SU-DHL-6 (cell line): ENCODE data around the gene FRAS1.

Source experiments
- H2AFZ ChIP-seq: fragments of 200-600 bp; sonication (generic); 2 replicates; pipeline ENCODE4 v1.6.1; 2014; ENCODE audit warnings: low read depth, mild to moderate bottlenecking, moderate library complexity, mixed read lengths, antibody characterized with exemption, low read length; ENCODE audit not compliant: severe bottlenecking
- H3F3A ChIP-seq: fragments of 200-600 bp; shearing (Covaris generic); 2 replicates; pipeline ENCODE4 v1.6.0; 2016; ENCODE audit warnings: antibody characterized with exemption, mild to moderate bottlenecking; ENCODE audit not compliant: insufficient read depth
- H3K27ac ChIP-seq: fragments of 200-600 bp; sonication (generic); 2 replicates; pipeline ENCODE4 v1.5.1; 2016; ENCODE audit warnings: low read depth, mild to moderate bottlenecking, low read length, moderate library complexity, mixed read lengths
- H3K27me3 ChIP-seq: fragments of 200-600 bp; sonication (generic), shearing (Covaris generic); 2 replicates; pipeline ENCODE4 v1.6.0; 2014; ENCODE audit warnings: mild to moderate bottlenecking, low read length
- H3K36me3 ChIP-seq: fragments of 200-600 bp; sonication (generic); 2 replicates; pipeline ENCODE4 v1.6.1; 2014; ENCODE audit warnings: mild to moderate bottlenecking, low read length, mixed read lengths
- H3K4me2 ChIP-seq: fragments of 300-600, 200-600 bp; shearing (Covaris generic), sonication (generic); 2 replicates; pipeline ENCODE4 v1.6.0; 2014; ENCODE audit warnings: low read length, low read depth, mild to moderate bottlenecking; ENCODE audit not compliant: poor library complexity, severe bottlenecking
- H3K4me3 ChIP-seq: fragments of 200-600 bp; sonication (generic); 2 replicates; pipeline ENCODE4 v1.5.1; 2014; ENCODE audit warnings: antibody characterized with exemption, low read length, mild to moderate bottlenecking, mixed read lengths; ENCODE audit not compliant: insufficient read depth, poor library complexity, severe bottlenecking
- H3K79me2 ChIP-seq: fragments of 200-600 bp; sonication (generic); 2 replicates; pipeline ENCODE4 v1.6.1; 2014; ENCODE audit warnings: mild to moderate bottlenecking, low read length, moderate library complexity; ENCODE audit not compliant: insufficient read depth
- H3K9ac ChIP-seq: fragments of 200-600 bp; sonication (generic); 2 replicates; pipeline ENCODE4 v1.7.0; 2014; ENCODE audit warnings: mild to moderate bottlenecking, low read length
- H3K9me2 ChIP-seq: fragments of 200-600 bp; sonication (generic); replicated peaks from 2 replicates; pipeline ENCODE4 v1.6.1; 2014; ENCODE audit warnings: low read length; ENCODE audit not compliant: insufficient read depth
- H3K9me3 ChIP-seq: fragments of 200-600 bp; sonication (generic); 2 replicates; pipeline ENCODE4 v1.6.1; 2014; ENCODE audit warnings: low read length, mixed read lengths; ENCODE audit not compliant: insufficient read depth
- H4K20me1 ChIP-seq: fragments of 200-600 bp; sonication (generic); 2 replicates; pipeline ENCODE4 v1.6.1; 2014; ENCODE audit warnings: low read depth, mild to moderate bottlenecking, antibody characterized with exemption, low read length, moderate library complexity, mixed read lengths
- EZH2phosphoT487 ChIP-seq: fragments of 200-600 bp; sonication (generic), shearing (Covaris generic); conservative IDR thresholded peaks from 2 replicates; pipeline ENCODE4 v1.6.1; 2018; ENCODE audit warnings: mild to moderate bottlenecking, antibody characterized with exemption, low read length, moderate library complexity, mixed read lengths
- TF ChIP-seq, protein P1 (sequence below): fragments of 200-600 bp; sonication (generic); IDR thresholded peaks from one replicate; pipeline ENCODE4 v1.5.1; 2017; ENCODE audit warnings: antibody characterized with exemption, mild to moderate bottlenecking, low read length, moderate library complexity; ENCODE audit not compliant: insufficient read depth, poor library complexity, severe bottlenecking

FRAS1 gene

DNA sequence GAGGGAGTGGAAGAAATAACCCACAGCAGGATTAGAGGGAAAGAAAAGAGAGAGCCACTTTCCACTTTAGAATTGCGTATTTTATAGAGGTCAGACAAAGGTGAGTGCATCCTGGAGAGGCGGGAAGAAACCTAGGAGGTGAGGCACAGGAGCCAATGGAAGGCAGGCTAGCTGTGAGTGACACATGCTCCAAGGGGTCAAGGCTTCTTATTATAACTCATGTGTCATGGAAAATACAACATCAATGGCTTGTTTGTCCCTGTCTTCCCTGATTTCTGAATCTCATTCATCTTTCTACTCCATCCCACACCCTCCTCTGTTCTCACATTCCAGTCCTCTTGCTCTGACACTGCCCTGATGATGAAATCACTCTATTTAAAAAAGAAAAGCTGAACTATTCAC, 508.8 kb downstream of the FRAS1 start:
- Histone ChIP-seq H2AFZ (no peak overlapping the region), H3K9me2 (no peaks in the 10 kb centered on the region), H3K36me3 (no peaks in the 10 kb centered on the region), H3K9me3 (no peaks in the 10 kb centered on the region), H4K20me1 (no peaks in the 10 kb centered on the region), H3K27ac (no peak overlapping the region), H3K79me2 (no peaks in the 10 kb centered on the region), H3K4me2 (no peak overlapping the region), H3K27me3 (no peaks in the 10 kb centered on the region), H3F3A (no peaks in the 10 kb centered on the region), H3K4me3 (no peak overlapping the region), H3K9ac (no peak overlapping the region)
- no peak for TF ChIP-seq EZH2phosphoT487
- TF ChIP-seq, protein P1, sequence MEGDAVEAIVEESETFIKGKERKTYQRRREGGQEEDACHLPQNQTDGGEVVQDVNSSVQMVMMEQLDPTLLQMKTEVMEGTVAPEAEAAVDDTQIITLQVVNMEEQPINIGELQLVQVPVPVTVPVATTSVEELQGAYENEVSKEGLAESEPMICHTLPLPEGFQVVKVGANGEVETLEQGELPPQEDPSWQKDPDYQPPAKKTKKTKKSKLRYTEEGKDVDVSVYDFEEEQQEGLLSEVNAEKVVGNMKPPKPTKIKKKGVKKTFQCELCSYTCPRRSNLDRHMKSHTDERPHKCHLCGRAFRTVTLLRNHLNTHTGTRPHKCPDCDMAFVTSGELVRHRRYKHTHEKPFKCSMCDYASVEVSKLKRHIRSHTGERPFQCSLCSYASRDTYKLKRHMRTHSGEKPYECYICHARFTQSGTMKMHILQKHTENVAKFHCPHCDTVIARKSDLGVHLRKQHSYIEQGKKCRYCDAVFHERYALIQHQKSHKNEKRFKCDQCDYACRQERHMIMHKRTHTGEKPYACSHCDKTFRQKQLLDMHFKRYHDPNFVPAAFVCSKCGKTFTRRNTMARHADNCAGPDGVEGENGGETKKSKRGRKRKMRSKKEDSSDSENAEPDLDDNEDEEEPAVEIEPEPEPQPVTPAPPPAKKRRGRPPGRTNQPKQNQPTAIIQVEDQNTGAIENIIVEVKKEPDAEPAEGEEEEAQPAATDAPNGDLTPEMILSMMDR = no peak

DNA sequence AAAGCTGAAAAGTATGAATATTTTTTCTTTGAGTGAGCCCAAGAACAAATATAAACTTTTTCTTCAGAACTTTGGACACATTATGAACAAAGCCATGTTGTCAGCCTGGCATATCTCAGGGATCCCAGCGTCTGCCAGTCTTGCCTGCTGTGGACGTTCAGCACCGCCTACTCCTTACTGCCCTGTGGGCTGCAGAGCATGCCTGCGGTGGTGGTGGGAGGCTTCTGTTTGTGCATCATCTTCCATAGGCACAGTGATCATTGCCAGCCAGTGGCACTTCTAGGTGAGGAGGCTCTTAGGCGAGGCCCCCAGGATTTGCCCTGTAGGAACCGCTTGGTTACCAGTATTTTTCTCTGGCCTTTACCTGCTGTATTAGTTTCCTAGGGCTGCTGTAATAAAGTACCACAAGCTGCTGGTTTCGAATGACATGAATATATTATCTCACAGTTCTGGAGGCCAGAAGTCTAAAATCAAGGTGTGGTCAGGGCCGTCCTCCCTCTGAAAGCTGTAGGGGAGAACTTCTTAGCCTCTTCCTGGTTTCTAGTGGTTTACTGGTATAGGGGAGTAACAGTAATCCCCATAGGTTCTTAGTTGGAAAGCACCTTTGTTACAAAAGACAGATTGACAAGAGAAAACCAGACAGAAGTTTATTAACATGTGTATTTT, 509.8 kb downstream of the FRAS1 start:
- Histone ChIP-seq H3K9me3 (no peaks in the 10 kb centered on the region), H3K36me3 (no peaks in the 10 kb centered on the region), H2AFZ (no peak overlapping the region), H3K79me2 (no peaks in the 10 kb centered on the region), H3K27me3 (no peaks in the 10 kb centered on the region), H3K4me2 (no peak overlapping the region), H3K9ac (no peak overlapping the region), H3K9me2 (no peaks in the 10 kb centered on the region), H4K20me1 (no peaks in the 10 kb centered on the region), H3K27ac (no peak overlapping the region), H3F3A (no peaks in the 10 kb centered on the region), H3K4me3 (no peak overlapping the region)
- TF ChIP-seq, protein P1 = no peak
- TF ChIP-seq EZH2phosphoT487 = no peak

- no peaks in the 10 kb centered on the region for H3K27me3 ChIP-seq
- no peak overlapping the region for H3K4me3 ChIP-seq
- TF ChIP-seq, protein P1 = no peak
- no peak for TF ChIP-seq EZH2phosphoT487
- H3K9me2 ChIP-seq = no peaks in the 10 kb centered on the region
- no peaks in the 10 kb centered on the region for H3K79me2 ChIP-seq
- H4K20me1 ChIP-seq = no peaks in the 10 kb centered on the region
- no peaks in the 10 kb centered on the region for H3K9me3 ChIP-seq
- no peaks in the 10 kb centered on the region for H3K36me3 ChIP-seq
- H3F3A ChIP-seq = no peaks in the 10 kb centered on the region
- no peak overlapping the region for H2AFZ ChIP-seq
- no peak overlapping the region for H3K4me2 ChIP-seq
- no peak overlapping the region for H3K27ac ChIP-seq
- no peak overlapping the region for H3K9ac ChIP-seq
These were observed 510.5 kb downstream of the FRAS1 start for GRCh38 chr4:78567500-78568060.
